IMR-90 (cell line): ENCODE measurements around the gene ENAM. TPM values are rescaled to one million over a fixed set of nuclear protein-coding genes. Genes with fewer than 3 reads are reported as not detected.

Experiments used
- ATAC-seq: fragments of 200-7000 bp; cut with Tn5 transposase; 2 replicates; pipeline ENCODE4 v1.9.1; 2020; ENCODE audit warnings: low read depth, mild to moderate bottlenecking, moderate library complexity
- BruUV-seq: library from RNA; stranded (reverse); fragments of 400-500 nt; replicated peaks from 2 replicates; lab custom pipeline; 2021; lab: Mats Ljungman, UMichigan
- CTCF ChIA-PET: fragments of 300-600 bp; formaldehyde crosslinking; extraction: SDS; loops from one replicate; lab custom pipeline; 2021; ENCODE audit warnings: antibody characterized with exemption; lab: Yijun Ruan, JAX
- POLR2A ChIA-PET: fragments of 300-600 bp; sonication (Branson Sonifier 250); formaldehyde crosslinking; loops from one replicate; lab custom pipeline; 2022; ENCODE audit warnings: antibody characterized with exemption; ENCODE audit not compliant: unreplicated experiment; lab: Charles Lee
- DNase-seq: peaks from one replicate; pipeline ENCODE4 v3.0.0; 2013
- H2AFZ ChIP-seq: replicated peaks from 2 replicates; pipeline ENCODE3; 2013; ENCODE audit warnings: low read length, mild to moderate bottlenecking; ENCODE audit not compliant: poor library complexity
- H2AK5ac ChIP-seq: 2 replicates; pipeline ENCODE4 v1.6.1; 2013; ENCODE audit warnings: low read depth, low read length, inconsistent platforms
- H2AK9ac ChIP-seq: replicated peaks from 2 replicates; pipeline ENCODE3; 2013; ENCODE audit warnings: mild to moderate bottlenecking, low read depth, low read length, moderate library complexity; ENCODE audit not compliant: poor library complexity
- H2BK120ac ChIP-seq: 2 replicates; pipeline ENCODE4 v1.6.1; 2013; ENCODE audit warnings: low read depth, low read length, inconsistent platforms
- H2BK15ac ChIP-seq: 3 replicates; pipeline ENCODE4 v1.6.1; 2013; ENCODE audit warnings: low read depth, low read length, inconsistent platforms
- H2BK20ac ChIP-seq: 2 replicates; pipeline ENCODE4 v1.6.1; 2013; ENCODE audit warnings: low read depth, mild to moderate bottlenecking, inconsistent platforms, low read length, moderate library complexity
- H2BK5ac ChIP-seq: 2 replicates; pipeline ENCODE4 v1.6.1; 2013; ENCODE audit warnings: mild to moderate bottlenecking, low read depth, low read length, inconsistent platforms; ENCODE audit not compliant: poor library complexity, severe bottlenecking
- H3K14ac ChIP-seq: replicated peaks from 2 replicates; pipeline ENCODE4 v1.6.1; 2013; ENCODE audit warnings: low read depth, low read length, inconsistent platforms
- H3K18ac ChIP-seq: 2 replicates; pipeline ENCODE4 v1.6.1; 2013; ENCODE audit warnings: low read depth, low read length, control low read depth
- H3K23ac ChIP-seq: 2 replicates; pipeline ENCODE4 v1.6.1; 2013; ENCODE audit warnings: low read depth, low read length, inconsistent platforms
- H3K27ac ChIP-seq: 2 replicates; pipeline ENCODE4 v1.5.1; 2013; ENCODE audit warnings: mild to moderate bottlenecking, control low read depth, low read length; ENCODE audit not compliant: insufficient read depth
- H3K27me3 ChIP-seq: 2 replicates; pipeline ENCODE4 v1.6.1; 2013; ENCODE audit warnings: low read length; ENCODE audit not compliant: control insufficient read depth, insufficient read depth
- H3K36me3 ChIP-seq: 2 replicates; pipeline ENCODE4 v1.6.1; 2013; ENCODE audit warnings: low read length, mixed read lengths; ENCODE audit not compliant: control insufficient read depth, insufficient read depth
- H3K4ac ChIP-seq: 2 replicates; pipeline ENCODE4 v1.6.1; 2013; ENCODE audit warnings: low read depth, low read length, inconsistent platforms
- H3K4me1 ChIP-seq: 2 replicates; pipeline ENCODE4 v1.6.1; 2013; ENCODE audit warnings: low read length, mixed read lengths; ENCODE audit not compliant: control insufficient read depth, insufficient read depth
- H3K4me2 ChIP-seq: 2 replicates; pipeline ENCODE4 v1.6.1; 2013; ENCODE audit warnings: low read depth, mild to moderate bottlenecking, control low read depth, low read length, moderate library complexity
- H3K4me3 ChIP-seq: 2 replicates; pipeline ENCODE4 v1.5.1; 2013; ENCODE audit warnings: low read depth, mild to moderate bottlenecking, control low read depth, low read length, moderate library complexity; ENCODE audit not compliant: insufficient read depth
- H3K56ac ChIP-seq: 2 replicates; pipeline ENCODE4 v1.6.1; 2013; ENCODE audit warnings: low read length, inconsistent platforms; ENCODE audit not compliant: insufficient read depth; ENCODE audit errors: extremely low read depth
- H3K79me1 ChIP-seq, 2 experiments: 2 replicates each; pipeline ENCODE4 v1.6.1; 2013; ENCODE audit warnings: low read length in 2 of 2, inconsistent platforms in 1 of 2, low read depth in 1 of 2
- H3K9ac ChIP-seq: 2 replicates; pipeline ENCODE4 v1.6.1; 2013; ENCODE audit warnings: low read depth, low read length, control low read depth
- H3K9me1 ChIP-seq: 2 replicates; pipeline ENCODE4 v1.6.1; 2013; ENCODE audit warnings: low read length, inconsistent platforms; ENCODE audit not compliant: insufficient read depth
- H3K9me3 ChIP-seq: 2 replicates; pipeline ENCODE4 v1.6.1; 2013; ENCODE audit warnings: low read length; ENCODE audit not compliant: control insufficient read depth, insufficient read depth
- H4K20me1 ChIP-seq: 2 replicates; pipeline ENCODE4 v1.6.1; 2013; ENCODE audit warnings: low read length, inconsistent platforms; ENCODE audit not compliant: insufficient read depth
- H4K5ac ChIP-seq: 2 replicates; pipeline ENCODE4 v1.6.1; 2013; ENCODE audit warnings: mild to moderate bottlenecking, low read depth, low read length, control low read depth
- H4K8ac ChIP-seq, 2 experiments: 2 replicates each; pipeline ENCODE4 v1.6.1; 2013; ENCODE audit warnings: low read depth in 2 of 2, low read length in 2 of 2, control low read depth in 1 of 2, inconsistent platforms in 1 of 2
- H4K91ac ChIP-seq: 2 replicates; pipeline ENCODE4 v1.6.1; 2013; ENCODE audit warnings: low read depth, low read length, inconsistent platforms; ENCODE audit not compliant: insufficient read depth
- RAD21 ChIP-seq: IDR thresholded peaks from 2 replicates; pipeline ENCODE4 v1.6.1; 2012; ENCODE audit warnings: low read length, improper control_type of control experiment
- RFX5 ChIP-seq: IDR thresholded peaks from 2 replicates; pipeline ENCODE4 v1.8.0; 2012; ENCODE audit warnings: low read depth, mild to moderate bottlenecking, low read length, moderate library complexity
- WGBS, 2 experiments: methylation state at CpG; one replicate each; pipeline versions ENCODE4 v1.1.5 to v1.1.7; 2013; ENCODE audit warnings: missing lambda C conversion rate in 2 of 2; ENCODE audit not compliant: insufficient read length in 1 of 2; ENCODE audit errors: extremely low coverage in 2 of 2; 5-methylcytosine and 5-hydroxymethylcytosine counted together
- dilution Hi-C: fragments of 300-500 bp; cut with HindIII; formaldehyde crosslinking; loops from one replicate; pipeline ENCODE4 v1.14.3; 2018; ENCODE audit warnings: low sequenced_read_pairs; ENCODE audit not compliant: unreplicated experiment
- in situ Hi-C: fragments of 300-500 bp; cut with MboI; formaldehyde crosslinking; loops from 3 replicates; pipeline ENCODE4 v1.14.3; 2019; ENCODE audit warnings: low sequenced_read_pairs, inconsistent platforms, mixed read lengths
- intact Hi-C: fragments of 100-400 bp; cut with micrococcal nuclease; formaldehyde crosslinking; loops from 2 replicates; pipeline ENCODE4 v1.10.0; 2022
- polyA plus RNA-seq, 3 experiments: library from polyadenylated mRNA; depleted of rRNA; stranded (reverse); fragments of >200 nt; gene quantifications; 2 replicates each; pipeline ENCODE4 v1.2.3, GENCODE V29; 2012; ENCODE audit warnings: low replicate concordance in 1 of 3
- total RNA-seq: library from RNA; depleted of rRNA; stranded (reverse); fragments of >200 nt; gene quantifications from 2 replicates; pipeline ENCODE4 v1.2.3, GENCODE V29; 2012
- TF ChIP-seq, protein P1 (sequence below): fragments of 150-350 bp; IDR thresholded peaks from 2 replicates; pipeline ENCODE4 v1.6.1; 2016; ENCODE audit warnings: low read depth, mild to moderate bottlenecking, low read length, moderate library complexity, borderline replicate concordance
- TF ChIP-seq, protein P2 (sequence below): conservative IDR thresholded peaks from 2 replicates; pipeline ENCODE4 v1.5.1; 2012; ENCODE audit warnings: mild to moderate bottlenecking, low read depth, low read length, improper control_type of control experiment

ENAM gene
- total and polyA plus RNA-seq, 2 of the 4 experiments (the other 2 are of a cell fraction), result under 0.01 to 0.10 TPM

- Histone ChIP-seq H4K5ac (no peak within 1 kb of the TSS), H2BK5ac (no peak within 1 kb of the TSS), H3K4me3 (no peak within 1 kb of the TSS), H3K27me3 (no peaks in the 10 kb centered on the region), H3K79me1 (no peaks in the 10 kb centered on the region), H2BK15ac (no peak within 1 kb of the TSS), H2AK5ac (peak within 1 kb of the TSS; percentile 46; the same call in 1 of the 2 replicates), H4K8ac (no peak within 1 kb of the TSS), H3K14ac (no peak within 1 kb of the TSS), H3K9ac (no peak within 1 kb of the TSS), H3K18ac (no peak within 1 kb of the TSS), H2BK20ac (no peak within 1 kb of the TSS), H3K9me3 (no peaks in the 10 kb centered on the region), H3K4me1 (peaks cover 2% of the 10 kb centered on the region; the same call in 1 of the 2 replicates), H3K9me1 (no peaks in the 10 kb centered on the region), H3K23ac (no peak within 1 kb of the TSS), H2AFZ (no peak within 1 kb of the TSS), H2AK9ac (no peak within 1 kb of the TSS), H2BK120ac (no peak within 1 kb of the TSS), H3K27ac (no peak within 1 kb of the TSS), H3K56ac (no peak within 1 kb of the TSS), H4K91ac (no peak within 1 kb of the TSS), H3K36me3 (no peaks in the 10 kb centered on the region), H3K4me2 (peak within 1 kb of the TSS; percentile 57; the same call in 1 of the 2 replicates), H3K4ac (no peak within 1 kb of the TSS), H4K20me1 (no peaks in the 10 kb centered on the region)
- WGBS, 2 experiments, result no CpG with 5 or more reads among the region's 1 CpG
- TF ChIP-seq, protein P1, sequence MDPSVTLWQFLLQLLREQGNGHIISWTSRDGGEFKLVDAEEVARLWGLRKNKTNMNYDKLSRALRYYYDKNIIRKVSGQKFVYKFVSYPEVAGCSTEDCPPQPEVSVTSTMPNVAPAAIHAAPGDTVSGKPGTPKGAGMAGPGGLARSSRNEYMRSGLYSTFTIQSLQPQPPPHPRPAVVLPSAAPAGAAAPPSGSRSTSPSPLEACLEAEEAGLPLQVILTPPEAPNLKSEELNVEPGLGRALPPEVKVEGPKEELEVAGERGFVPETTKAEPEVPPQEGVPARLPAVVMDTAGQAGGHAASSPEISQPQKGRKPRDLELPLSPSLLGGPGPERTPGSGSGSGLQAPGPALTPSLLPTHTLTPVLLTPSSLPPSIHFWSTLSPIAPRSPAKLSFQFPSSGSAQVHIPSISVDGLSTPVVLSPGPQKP, result no peak
- TF ChIP-seq, protein P2, sequence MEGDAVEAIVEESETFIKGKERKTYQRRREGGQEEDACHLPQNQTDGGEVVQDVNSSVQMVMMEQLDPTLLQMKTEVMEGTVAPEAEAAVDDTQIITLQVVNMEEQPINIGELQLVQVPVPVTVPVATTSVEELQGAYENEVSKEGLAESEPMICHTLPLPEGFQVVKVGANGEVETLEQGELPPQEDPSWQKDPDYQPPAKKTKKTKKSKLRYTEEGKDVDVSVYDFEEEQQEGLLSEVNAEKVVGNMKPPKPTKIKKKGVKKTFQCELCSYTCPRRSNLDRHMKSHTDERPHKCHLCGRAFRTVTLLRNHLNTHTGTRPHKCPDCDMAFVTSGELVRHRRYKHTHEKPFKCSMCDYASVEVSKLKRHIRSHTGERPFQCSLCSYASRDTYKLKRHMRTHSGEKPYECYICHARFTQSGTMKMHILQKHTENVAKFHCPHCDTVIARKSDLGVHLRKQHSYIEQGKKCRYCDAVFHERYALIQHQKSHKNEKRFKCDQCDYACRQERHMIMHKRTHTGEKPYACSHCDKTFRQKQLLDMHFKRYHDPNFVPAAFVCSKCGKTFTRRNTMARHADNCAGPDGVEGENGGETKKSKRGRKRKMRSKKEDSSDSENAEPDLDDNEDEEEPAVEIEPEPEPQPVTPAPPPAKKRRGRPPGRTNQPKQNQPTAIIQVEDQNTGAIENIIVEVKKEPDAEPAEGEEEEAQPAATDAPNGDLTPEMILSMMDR, result no peak
- TF ChIP-seq RAD21, result no peak
- TF ChIP-seq RFX5, result no peak
- ChIA-PET POLR2A (no interaction called here), CTCF (no interaction called here)
- intact Hi-C loops (no loop called here), in situ Hi-C loops (no loop called here), dilution Hi-C loops (no loop called here)
- DNase-seq (peak; percentile 43), ATAC-seq (peak; percentile 52; the same call in 1 of the 2 replicates)
- BruUV-seq, result no TSS peak
Measured at GRCh38 chr4:70666369-70666768, 37.8 kb downstream of the ENAM start, which contains the start of gene JCHAIN. Gene JCHAIN (minus strand): TSS chr4:70666508. CDS start chr4:70666490, 18 bp downstream.
